Esophagus squamous epithelium (tissue), 5 donors: ENCODE measurements around the gene IRF4. TPM values are rescaled to one million over a fixed set of nuclear protein-coding genes. Genes with fewer than 3 reads are reported as not detected.

Experiments
- DNase-seq: peaks from one replicate; lab custom pipeline; 2025; lab: John Stamatoyannopoulos, UW
- H3K27ac ChIP-seq, 4 donors: fragments of 200-600 bp; sonication (generic); one replicate each; pipeline ENCODE4 v1.5.1; 2016 to 2019; ENCODE audit warnings: mild to moderate bottlenecking in 1 of 4
- H3K27me3 ChIP-seq, 4 donors: fragments of 200-600 bp; sonication (generic); 1 replicate in 3 of 4; 2 replicates in 1 of 4; pipeline versions ENCODE4 v1.5.1 to v1.6.0; 2017 to 2021; ENCODE audit warnings: antibody characterized with exemption in 1 of 4
- H3K36me3 ChIP-seq, 3 donors: fragments of 200-600 bp; sonication (generic); one replicate each; pipeline ENCODE4 v1.5.1; 2016 to 2019
- H3K4me1 ChIP-seq, 3 donors: fragments of 200-600 bp; sonication (generic); one replicate each; pipeline ENCODE4 v1.5.1; 2017 to 2019
- H3K4me3 ChIP-seq, 4 donors: fragments of 200-600 bp; sonication (generic); 1 replicate in 3 of 4; 2 replicates in 1 of 4; pipeline ENCODE4 v1.5.1; 2016 to 2019; ENCODE audit warnings: mild to moderate bottlenecking in 2 of 4, moderate library complexity in 1 of 4
- H3K9me3 ChIP-seq, 3 donors: fragments of 200-600 bp; sonication (generic); one replicate each; pipeline ENCODE4 v1.5.1; 2016 to 2019
- POLR2A ChIP-seq, 4 donors: fragments of 450-650 bp; IDR thresholded peaks; one replicate each; pipeline ENCODE4 v1.6.1; 2017; ENCODE audit warnings: antibody characterized with exemption in 4 of 4, mild to moderate bottlenecking in 4 of 4, moderate library complexity in 3 of 4
- WGBS, 2 donors: methylation state at CpG; one replicate each; pipeline ENCODE4 v1.1.5; 2018; 5-methylcytosine and 5-hydroxymethylcytosine counted together
- intact Hi-C: fragments of 100-400 bp; cut with DNase I; formaldehyde crosslinking; loops from one replicate; pipeline ENCODE4 v1.15.0; 2022
- total RNA-seq, 4 donors: library from RNA; depleted of rRNA; stranded (reverse); fragments of >200 nt; gene quantifications; one replicate each; pipeline ENCODE4 v1.1.0, GENCODE V29; 2016
- TF ChIP-seq, protein P1 (sequence below), 6 experiments: fragments of 450-650 bp in 4 of 6; fragments of 200-600 bp in 2 of 6; sonication (generic) in 2 of 6; IDR thresholded peaks; one replicate each; pipeline ENCODE4 v1.5.1; 2016 to 2019; ENCODE audit warnings: antibody characterized with exemption in 6 of 6, mild to moderate bottlenecking in 4 of 6, moderate library complexity in 4 of 6
- donor health status: DM: yes; HTN: yes; CAD: no.

The IRF4 gene
- total RNA-seq, 4 donors from 2014 or later, result 0.40 to 1.9 (median 1.2) TPM

DNA sequence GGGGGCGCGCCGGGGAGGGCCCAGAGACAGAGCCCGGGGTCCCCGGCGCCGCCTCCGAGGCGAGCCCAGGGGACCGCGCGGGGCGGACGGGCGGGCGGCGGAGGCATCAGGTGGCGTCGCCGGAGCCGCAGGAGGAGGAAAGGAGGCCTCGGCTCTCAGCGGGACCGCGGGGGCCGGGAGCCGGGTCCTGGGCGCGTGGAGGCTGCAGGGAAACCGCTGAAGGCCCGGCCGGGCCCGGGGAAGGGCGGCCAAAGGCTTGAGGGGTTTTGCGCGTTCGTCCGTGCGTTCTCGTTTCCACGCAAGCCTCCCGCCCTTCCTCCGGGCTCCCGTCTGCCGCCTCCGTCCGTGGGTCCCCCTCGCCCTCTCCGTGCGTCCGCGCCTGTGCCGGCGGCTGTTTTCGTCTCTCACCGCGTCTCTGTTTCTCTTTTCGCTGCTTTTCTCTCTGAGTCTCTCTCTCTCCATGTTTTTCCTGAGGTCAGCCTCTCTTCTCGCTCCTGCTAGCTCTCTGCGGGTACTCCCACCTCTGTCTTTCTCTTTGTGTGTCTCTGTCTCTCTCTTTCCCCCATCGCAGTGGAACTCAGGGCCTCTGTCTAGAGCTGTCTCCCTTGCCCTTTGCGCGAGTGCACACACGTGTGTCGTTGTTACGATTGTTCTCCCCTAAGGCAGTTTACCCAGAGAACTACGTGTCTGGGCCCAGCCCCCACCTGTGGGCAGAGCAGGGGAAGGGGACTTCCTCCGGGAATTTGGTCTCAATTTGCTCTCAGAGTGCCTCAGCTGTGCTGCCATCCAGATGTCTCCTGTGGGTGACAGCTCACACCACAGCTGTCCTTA, 2.1 kb downstream of the IRF4 start:
- no peaks in the 10 kb centered on the region for H3K9me3 ChIP-seq
- H3K4me1 ChIP-seq, result peaks cover 27 to 39% (median 28%) of the 10 kb centered on the region in 3 donors
- intact Hi-C loops, result no loop called here
- TF ChIP-seq POLR2A (IDR thresholded peaks at IDR 0.05), result no peak
- TF ChIP-seq, protein P1, sequence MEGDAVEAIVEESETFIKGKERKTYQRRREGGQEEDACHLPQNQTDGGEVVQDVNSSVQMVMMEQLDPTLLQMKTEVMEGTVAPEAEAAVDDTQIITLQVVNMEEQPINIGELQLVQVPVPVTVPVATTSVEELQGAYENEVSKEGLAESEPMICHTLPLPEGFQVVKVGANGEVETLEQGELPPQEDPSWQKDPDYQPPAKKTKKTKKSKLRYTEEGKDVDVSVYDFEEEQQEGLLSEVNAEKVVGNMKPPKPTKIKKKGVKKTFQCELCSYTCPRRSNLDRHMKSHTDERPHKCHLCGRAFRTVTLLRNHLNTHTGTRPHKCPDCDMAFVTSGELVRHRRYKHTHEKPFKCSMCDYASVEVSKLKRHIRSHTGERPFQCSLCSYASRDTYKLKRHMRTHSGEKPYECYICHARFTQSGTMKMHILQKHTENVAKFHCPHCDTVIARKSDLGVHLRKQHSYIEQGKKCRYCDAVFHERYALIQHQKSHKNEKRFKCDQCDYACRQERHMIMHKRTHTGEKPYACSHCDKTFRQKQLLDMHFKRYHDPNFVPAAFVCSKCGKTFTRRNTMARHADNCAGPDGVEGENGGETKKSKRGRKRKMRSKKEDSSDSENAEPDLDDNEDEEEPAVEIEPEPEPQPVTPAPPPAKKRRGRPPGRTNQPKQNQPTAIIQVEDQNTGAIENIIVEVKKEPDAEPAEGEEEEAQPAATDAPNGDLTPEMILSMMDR (IDR thresholded peaks at IDR 0.05), result no peak
- H3K27me3 ChIP-seq, result peaks cover 9 to 96% (median 24%) of the 10 kb centered on the region in 4 donors
- H3K4me3 ChIP-seq, result peak overlapping the region; percentile 31 to 61 (median 48)
- H3K27ac ChIP-seq, result no peak overlapping the region
- WGBS, 2 donors, result 3 to 4% methylated on average over 35 to 37 of the region's 68 CpGs
- DNase-seq, result no peak
- no peaks in the 10 kb centered on the region for H3K36me3 ChIP-seq

DNA sequence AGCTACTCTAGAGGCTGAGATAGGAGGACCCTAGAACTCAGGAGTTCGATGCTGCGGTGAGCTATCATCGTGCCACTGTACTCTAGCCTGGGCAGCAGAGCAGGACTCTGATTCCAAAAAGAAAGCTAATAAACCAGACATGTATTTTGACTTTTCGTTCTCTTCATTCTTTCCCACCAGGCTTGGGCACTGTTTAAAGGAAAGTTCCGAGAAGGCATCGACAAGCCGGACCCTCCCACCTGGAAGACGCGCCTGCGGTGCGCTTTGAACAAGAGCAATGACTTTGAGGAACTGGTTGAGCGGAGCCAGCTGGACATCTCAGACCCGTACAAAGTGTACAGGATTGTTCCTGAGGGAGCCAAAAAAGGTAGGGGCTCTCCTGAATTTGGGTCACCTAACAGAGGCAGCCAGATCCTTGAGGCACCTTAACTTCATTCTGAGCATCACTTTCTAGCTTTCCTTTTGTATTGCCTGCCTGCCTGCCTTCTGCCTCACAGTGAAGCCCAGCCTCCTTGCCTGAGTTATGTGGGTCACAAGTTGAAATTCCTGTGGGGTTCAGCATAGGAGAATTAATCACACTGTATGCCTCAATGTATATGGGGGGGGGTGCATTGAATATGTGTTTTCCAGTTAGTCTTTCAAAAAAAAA, 3.2 kb downstream of the IRF4 start:
- intact Hi-C loops, result no loop called here
- Histone ChIP-seq H3K27ac (no peak overlapping the region), H3K4me3 (no peak overlapping the region), H3K27me3 (peaks cover 9 to 89% (median 21%) of the 10 kb centered on the region in 4 donors), H3K36me3 (no peaks in the 10 kb centered on the region), H3K4me1 (peaks cover 27 to 39% (median 28%) of the 10 kb centered on the region in 3 donors), H3K9me3 (no peaks in the 10 kb centered on the region)
- no peak for DNase-seq
- no peak for TF ChIP-seq POLR2A (IDR thresholded peaks at IDR 0.05)
- TF ChIP-seq, protein P1 (IDR thresholded peaks at IDR 0.05), result no peak
- WGBS, 2 donors, result 85 to 86% methylated on average over 7 to 13 of the region's 13 CpGs

DNA sequence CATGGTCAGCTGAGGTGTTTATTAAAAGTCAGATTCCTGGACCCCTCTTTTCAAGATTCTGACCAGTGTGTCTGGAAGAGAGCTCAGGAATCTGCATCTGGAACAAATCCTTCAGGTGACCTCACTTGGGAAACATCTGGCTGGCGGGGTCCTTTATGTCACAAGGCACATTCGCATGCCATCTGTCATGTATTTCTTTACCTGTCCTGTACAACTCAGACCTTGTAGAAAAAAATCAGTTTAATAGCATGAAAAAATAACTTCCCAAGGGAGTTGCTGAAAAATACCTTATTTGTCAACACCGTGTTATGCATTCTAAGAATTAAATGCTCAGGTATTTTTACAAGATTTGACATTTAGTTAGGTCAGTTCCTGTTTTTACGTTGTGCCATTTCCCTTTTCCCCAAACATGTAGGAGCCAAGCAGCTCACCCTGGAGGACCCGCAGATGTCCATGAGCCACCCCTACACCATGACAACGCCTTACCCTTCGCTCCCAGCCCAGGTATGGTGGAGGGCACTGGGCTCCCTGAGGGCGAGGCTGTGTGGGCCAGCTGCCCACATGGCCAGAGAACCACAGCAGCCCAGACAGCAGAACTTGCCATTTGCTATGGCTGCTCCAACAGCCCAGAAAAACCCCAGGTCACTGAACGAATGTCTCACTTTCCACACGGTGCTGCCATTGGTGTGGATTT, 4.0 kb downstream of the IRF4 start:
- no peak for DNase-seq
- Histone ChIP-seq H3K4me1 (peaks cover 27 to 38% (median 28%) of the 10 kb centered on the region in 3 donors), H3K9me3 (no peaks in the 10 kb centered on the region), H3K27ac (no peak overlapping the region), H3K27me3 (peaks cover 9 to 81% (median 21%) of the 10 kb centered on the region in 4 donors), H3K4me3 (no peak overlapping the region), H3K36me3 (no peaks in the 10 kb centered on the region)
- TF ChIP-seq, protein P1 (IDR thresholded peaks at IDR 0.05), result no peak
- no peak for TF ChIP-seq POLR2A (IDR thresholded peaks at IDR 0.05)
- intact Hi-C loops, result no loop called here
- WGBS, 2 donors, result 65 to 66% methylated on average over 9 to 10 of the region's 10 CpGs

DNA sequence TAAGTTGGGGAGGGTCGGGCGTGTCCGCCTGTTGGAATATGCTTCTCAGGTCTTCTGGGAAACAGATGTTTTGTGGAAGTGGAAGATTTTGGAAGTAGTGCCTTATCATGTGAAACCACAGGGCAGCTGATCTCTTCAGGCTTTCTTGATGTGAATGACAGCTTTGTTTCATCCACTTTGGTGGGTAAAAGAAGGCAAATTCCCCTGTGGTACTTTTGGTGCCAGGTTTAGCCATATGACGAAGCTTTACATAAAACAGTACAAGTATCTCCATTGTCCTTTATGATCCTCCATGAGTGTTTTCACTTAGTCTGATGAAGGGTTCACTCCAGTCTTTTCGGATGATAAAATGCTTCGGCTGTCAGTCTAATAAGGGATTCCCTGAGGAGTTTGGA, 4.6 kb downstream of the IRF4 start:
- intact Hi-C loops, result no loop called here
- no peak overlapping the region for H3K27ac ChIP-seq
- H3K4me1 ChIP-seq, result peaks cover 23 to 32% (median 27%) of the 10 kb centered on the region in 3 donors
- H3K4me3 ChIP-seq, result no peak overlapping the region
- TF ChIP-seq, protein P1 (IDR thresholded peaks at IDR 0.05), result no peak
- TF ChIP-seq POLR2A (IDR thresholded peaks at IDR 0.05), result no peak
- H3K36me3 ChIP-seq, result no peaks in the 10 kb centered on the region
- no peak for DNase-seq
- no peaks in the 10 kb centered on the region for H3K9me3 ChIP-seq
- 82 to 87% methylated on average over 6 of the region's 6 CpGs for WGBS, 2 donors
- peaks cover 9 to 76% (median 21%) of the 10 kb centered on the region in 4 donors for H3K27me3 ChIP-seq
